Measurements from ENCODE around the gene KLHL15. TPM values are rescaled to one million over a fixed set of nuclear protein-coding genes. Genes with fewer than 3 reads are reported as not detected.

The KLHL15 gene
- total and polyA plus RNA-seq, 2 experiments from 2014 or later: 2.4 to 15.0 TPM

GRCh38 chrX:23939203-23939602, 87.8 kb downstream of the KLHL15 start:
- Mint-ChIP-seq H3K4me1 (peaks cover 5% of the 10 kb centered on the region; the same call in 2 of the 3 replicates), H3K27me3 (ENCODE audit: insufficient read depth, low read depth, poor library complexity) (no peaks in the 10 kb centered on the region), H3K4me3 (no peak overlapping the region), H3K27ac (no peak overlapping the region), H3K36me3 (ENCODE audit: low read depth) (no peaks in the 10 kb centered on the region), H3K9me3 (no peaks in the 10 kb centered on the region)
- H3K4me1 ChIP-seq (ENCODE audit: insufficient read depth): no peaks in the 10 kb centered on the region; the same call in 1 of the 2 replicates
- H3K4me2 ChIP-seq: no peak overlapping the region
- H3K79me2 ChIP-seq (replicated peaks; ENCODE audit: insufficient read depth): no peaks in the 10 kb centered on the region
- TF ChIP-seq, protein P1, sequence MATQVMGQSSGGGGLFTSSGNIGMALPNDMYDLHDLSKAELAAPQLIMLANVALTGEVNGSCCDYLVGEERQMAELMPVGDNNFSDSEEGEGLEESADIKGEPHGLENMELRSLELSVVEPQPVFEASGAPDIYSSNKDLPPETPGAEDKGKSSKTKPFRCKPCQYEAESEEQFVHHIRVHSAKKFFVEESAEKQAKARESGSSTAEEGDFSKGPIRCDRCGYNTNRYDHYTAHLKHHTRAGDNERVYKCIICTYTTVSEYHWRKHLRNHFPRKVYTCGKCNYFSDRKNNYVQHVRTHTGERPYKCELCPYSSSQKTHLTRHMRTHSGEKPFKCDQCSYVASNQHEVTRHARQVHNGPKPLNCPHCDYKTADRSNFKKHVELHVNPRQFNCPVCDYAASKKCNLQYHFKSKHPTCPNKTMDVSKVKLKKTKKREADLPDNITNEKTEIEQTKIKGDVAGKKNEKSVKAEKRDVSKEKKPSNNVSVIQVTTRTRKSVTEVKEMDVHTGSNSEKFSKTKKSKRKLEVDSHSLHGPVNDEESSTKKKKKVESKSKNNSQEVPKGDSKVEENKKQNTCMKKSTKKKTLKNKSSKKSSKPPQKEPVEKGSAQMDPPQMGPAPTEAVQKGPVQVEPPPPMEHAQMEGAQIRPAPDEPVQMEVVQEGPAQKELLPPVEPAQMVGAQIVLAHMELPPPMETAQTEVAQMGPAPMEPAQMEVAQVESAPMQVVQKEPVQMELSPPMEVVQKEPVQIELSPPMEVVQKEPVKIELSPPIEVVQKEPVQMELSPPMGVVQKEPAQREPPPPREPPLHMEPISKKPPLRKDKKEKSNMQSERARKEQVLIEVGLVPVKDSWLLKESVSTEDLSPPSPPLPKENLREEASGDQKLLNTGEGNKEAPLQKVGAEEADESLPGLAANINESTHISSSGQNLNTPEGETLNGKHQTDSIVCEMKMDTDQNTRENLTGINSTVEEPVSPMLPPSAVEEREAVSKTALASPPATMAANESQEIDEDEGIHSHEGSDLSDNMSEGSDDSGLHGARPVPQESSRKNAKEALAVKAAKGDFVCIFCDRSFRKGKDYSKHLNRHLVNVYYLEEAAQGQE (IDR thresholded peaks at IDR 0.05; ENCODE audit: unreplicated experiment): no peak
- no peak for TF ChIP-seq POLR2AphosphoS5 (IDR thresholded peaks at IDR 0.05; ENCODE audit: low read depth)
- TF ChIP-seq, protein P2, sequence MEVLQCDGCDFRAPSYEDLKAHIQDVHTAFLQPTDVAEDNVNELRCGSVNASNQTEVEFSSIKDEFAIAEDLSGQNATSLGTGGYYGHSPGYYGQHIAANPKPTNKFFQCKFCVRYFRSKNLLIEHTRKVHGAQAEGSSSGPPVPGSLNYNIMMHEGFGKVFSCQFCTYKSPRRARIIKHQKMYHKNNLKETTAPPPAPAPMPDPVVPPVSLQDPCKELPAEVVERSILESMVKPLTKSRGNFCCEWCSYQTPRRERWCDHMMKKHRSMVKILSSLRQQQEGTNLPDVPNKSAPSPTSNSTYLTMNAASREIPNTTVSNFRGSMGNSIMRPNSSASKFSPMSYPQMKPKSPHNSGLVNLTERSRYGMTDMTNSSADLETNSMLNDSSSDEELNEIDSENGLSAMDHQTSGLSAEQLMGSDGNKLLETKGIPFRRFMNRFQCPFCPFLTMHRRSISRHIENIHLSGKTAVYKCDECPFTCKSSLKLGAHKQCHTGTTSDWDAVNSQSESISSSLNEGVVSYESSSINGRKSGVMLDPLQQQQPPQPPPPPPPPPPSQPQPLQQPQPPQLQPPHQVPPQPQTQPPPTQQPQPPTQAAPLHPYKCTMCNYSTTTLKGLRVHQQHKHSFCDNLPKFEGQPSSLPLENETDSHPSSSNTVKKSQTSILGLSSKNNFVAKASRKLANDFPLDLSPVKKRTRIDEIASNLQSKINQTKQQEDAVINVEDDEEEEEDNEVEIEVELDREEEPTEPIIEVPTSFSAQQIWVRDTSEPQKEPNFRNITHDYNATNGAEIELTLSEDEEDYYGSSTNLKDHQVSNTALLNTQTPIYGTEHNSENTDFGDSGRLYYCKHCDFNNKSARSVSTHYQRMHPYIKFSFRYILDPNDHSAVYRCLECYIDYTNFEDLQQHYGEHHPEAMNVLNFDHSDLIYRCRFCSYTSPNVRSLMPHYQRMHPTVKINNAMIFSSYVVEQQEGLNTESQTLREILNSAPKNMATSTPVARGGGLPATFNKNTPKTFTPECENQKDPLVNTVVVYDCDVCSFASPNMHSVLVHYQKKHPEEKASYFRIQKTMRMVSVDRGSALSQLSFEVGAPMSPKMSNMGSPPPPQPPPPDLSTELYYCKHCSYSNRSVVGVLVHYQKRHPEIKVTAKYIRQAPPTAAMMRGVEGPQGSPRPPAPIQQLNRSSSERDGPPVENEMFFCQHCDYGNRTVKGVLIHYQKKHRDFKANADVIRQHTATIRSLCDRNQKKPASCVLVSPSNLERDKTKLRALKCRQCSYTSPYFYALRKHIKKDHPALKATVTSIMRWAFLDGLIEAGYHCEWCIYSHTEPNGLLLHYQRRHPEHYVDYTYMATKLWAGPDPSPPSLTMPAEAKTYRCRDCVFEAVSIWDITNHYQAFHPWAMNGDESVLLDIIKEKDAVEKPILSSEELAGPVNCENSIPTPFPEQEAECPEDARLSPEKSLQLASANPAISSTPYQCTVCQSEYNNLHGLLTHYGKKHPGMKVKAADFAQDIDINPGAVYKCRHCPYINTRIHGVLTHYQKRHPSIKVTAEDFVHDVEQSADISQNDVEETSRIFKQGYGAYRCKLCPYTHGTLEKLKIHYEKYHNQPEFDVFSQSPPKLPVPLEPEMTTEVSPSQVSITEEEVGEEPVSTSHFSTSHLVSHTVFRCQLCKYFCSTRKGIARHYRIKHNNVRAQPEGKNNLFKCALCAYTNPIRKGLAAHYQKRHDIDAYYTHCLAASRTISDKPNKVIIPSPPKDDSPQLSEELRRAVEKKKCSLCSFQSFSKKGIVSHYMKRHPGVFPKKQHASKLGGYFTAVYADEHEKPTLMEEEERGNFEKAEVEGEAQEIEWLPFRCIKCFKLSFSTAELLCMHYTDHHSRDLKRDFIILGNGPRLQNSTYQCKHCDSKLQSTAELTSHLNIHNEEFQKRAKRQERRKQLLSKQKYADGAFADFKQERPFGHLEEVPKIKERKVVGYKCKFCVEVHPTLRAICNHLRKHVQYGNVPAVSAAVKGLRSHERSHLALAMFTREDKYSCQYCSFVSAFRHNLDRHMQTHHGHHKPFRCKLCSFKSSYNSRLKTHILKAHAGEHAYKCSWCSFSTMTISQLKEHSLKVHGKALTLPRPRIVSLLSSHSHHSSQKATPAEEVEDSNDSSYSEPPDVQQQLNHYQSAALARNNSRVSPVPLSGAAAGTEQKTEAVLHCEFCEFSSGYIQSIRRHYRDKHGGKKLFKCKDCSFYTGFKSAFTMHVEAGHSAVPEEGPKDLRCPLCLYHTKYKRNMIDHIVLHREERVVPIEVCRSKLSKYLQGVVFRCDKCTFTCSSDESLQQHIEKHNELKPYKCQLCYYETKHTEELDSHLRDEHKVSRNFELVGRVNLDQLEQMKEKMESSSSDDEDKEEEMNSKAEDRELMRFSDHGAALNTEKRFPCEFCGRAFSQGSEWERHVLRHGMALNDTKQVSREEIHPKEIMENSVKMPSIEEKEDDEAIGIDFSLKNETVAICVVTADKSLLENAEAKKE (CRISPR knock-in tag; IDR thresholded peaks at IDR 0.05): no peak
- TF ChIP-seq ZNF114 (CRISPR knock-in tag; IDR thresholded peaks at IDR 0.05): no peak
- no peak for TF ChIP-seq CTCF (conservative IDR thresholded peaks at IDR 0.05; ENCODE audit: low read depth in 2 of 2)
- TF ChIP-seq ZNF331 (CRISPR knock-in tag; IDR thresholded peaks at IDR 0.05; ENCODE audit: low read depth): no peak
- TF ChIP-seq EZH2 (IDR thresholded peaks at IDR 0.05; ENCODE audit: low read depth, unreplicated experiment): no peak
- TF ChIP-seq, protein P3, sequence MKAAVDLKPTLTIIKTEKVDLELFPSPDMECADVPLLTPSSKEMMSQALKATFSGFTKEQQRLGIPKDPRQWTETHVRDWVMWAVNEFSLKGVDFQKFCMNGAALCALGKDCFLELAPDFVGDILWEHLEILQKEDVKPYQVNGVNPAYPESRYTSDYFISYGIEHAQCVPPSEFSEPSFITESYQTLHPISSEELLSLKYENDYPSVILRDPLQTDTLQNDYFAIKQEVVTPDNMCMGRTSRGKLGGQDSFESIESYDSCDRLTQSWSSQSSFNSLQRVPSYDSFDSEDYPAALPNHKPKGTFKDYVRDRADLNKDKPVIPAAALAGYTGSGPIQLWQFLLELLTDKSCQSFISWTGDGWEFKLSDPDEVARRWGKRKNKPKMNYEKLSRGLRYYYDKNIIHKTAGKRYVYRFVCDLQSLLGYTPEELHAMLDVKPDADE (IDR thresholded peaks at IDR 0.05): no peak
- TF ChIP-seq CREB1 (CRISPR knock-in tag; IDR thresholded peaks at IDR 0.05; ENCODE audit: low read depth): no peak
- no peak for TF ChIP-seq NANOG (IDR thresholded peaks at IDR 0.05; ENCODE audit: borderline replicate concordance)
- TF ChIP-seq STAT1 (IDR thresholded peaks at IDR 0.05; ENCODE audit: unreplicated experiment): no peak
- no peak for TF ChIP-seq EZH2phosphoT487 (IDR thresholded peaks at IDR 0.05; ENCODE audit: unreplicated experiment)
- TF ChIP-seq JUNB (IDR thresholded peaks at IDR 0.05; ENCODE audit: unreplicated experiment): no peak
- no peaks in the 10 kb centered on the region for H3F3A ChIP-seq (replicated peaks; ENCODE audit: low read depth)
- DNase-seq (ENCODE audit: low spot score): no peak
- H3K27ac ChIP-seq (ENCODE audit: low read depth): no peak overlapping the region
- no peak overlapping the region for H2AFZ ChIP-seq
- no peaks in the 10 kb centered on the region for H3K27me3 ChIP-seq (ENCODE audit: insufficient read depth)
- no peaks in the 10 kb centered on the region for H3K36me3 ChIP-seq (ENCODE audit: insufficient read depth)
- no peak for ATAC-seq
- H3K9me2 ChIP-seq (ENCODE audit: insufficient read depth): no peaks in the 10 kb centered on the region
- H3K4me3 ChIP-seq: no peak overlapping the region
- H4K20me1 ChIP-seq (replicated peaks; ENCODE audit: insufficient read depth): no peaks in the 10 kb centered on the region

All from GM23338 (cell line).